ENCODE data around the gene GRAMD1C. TPM values are rescaled to one million over a fixed set of nuclear protein-coding genes. Genes with fewer than 3 reads are reported as not detected.

GRAMD1C gene
- polyA plus RNA-seq, 1 experiment = 0.48 TPM

DNA sequence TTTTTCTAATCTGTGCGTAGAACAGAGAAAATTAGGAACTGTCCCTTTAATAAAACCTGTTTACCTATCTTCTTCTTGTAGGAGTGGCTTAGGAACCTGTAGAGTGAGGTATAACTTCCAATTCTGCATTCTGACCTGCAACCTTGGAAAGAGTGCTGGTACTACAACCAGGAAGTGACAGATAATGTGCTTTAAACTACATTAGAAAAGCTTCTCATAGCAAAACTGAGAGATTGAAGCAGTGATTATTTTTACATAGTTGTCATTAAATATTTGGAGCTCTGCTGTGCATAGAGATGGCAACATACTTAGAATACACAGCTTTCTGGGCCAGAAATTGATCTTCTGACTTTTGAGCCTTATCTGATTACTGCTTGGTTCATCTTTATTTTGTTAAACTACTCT lies 58.8 kb downstream of the GRAMD1C start:
- H3K27me3 ChIP-seq (ENCODE audit: control insufficient read depth, insufficient read depth, low read length) = no peaks in the 10 kb centered on the region
- TF ChIP-seq, protein P1, sequence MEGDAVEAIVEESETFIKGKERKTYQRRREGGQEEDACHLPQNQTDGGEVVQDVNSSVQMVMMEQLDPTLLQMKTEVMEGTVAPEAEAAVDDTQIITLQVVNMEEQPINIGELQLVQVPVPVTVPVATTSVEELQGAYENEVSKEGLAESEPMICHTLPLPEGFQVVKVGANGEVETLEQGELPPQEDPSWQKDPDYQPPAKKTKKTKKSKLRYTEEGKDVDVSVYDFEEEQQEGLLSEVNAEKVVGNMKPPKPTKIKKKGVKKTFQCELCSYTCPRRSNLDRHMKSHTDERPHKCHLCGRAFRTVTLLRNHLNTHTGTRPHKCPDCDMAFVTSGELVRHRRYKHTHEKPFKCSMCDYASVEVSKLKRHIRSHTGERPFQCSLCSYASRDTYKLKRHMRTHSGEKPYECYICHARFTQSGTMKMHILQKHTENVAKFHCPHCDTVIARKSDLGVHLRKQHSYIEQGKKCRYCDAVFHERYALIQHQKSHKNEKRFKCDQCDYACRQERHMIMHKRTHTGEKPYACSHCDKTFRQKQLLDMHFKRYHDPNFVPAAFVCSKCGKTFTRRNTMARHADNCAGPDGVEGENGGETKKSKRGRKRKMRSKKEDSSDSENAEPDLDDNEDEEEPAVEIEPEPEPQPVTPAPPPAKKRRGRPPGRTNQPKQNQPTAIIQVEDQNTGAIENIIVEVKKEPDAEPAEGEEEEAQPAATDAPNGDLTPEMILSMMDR (IDR thresholded peaks at IDR 0.05; ENCODE audit: insufficient read depth, low read depth, low read length) = no peak
- H3K36me3 ChIP-seq (ENCODE audit: control insufficient read depth, insufficient read depth, low read length) = no peaks in the 10 kb centered on the region
- DNase-seq (ENCODE audit: low read depth) = no peak
- ChIA-PET POLR2A (no interaction called here), CTCF (interaction anchor here (0.5 to 1.4 kb wide), 3 partner anchors 17 to 59 kb away, joined by 3 to 4 read pairs (median 4); partner anchors contain the start of gene GRAMD1C)
- no peak overlapping the region for H3K4me3 ChIP-seq (ENCODE audit: low read depth, low read length)

DNA sequence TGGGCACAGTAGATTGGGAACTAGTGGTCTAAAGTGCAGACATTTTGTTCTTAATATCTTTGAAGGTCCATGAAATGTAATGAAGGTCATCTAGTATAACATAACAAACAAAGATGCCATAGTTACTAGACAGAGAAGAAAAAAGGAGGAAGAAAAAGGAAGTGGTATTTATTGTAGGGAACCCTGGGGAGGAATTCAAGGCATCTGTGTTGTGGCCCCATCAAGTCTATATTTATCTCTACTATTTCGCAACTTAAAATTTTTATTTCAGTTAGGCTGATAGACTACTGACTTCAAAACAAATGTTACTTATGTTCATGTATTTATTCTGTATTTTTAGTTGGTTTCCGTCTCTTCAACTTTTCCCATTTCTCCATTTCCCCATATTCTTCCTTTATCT lies 60.3 kb downstream of the GRAMD1C start:
- DNase-seq (ENCODE audit: low read depth) = peak; percentile 47
- CTCF ChIA-PET = interaction anchor here (1.1 to 1.4 kb wide), 2 partner anchors 12 to 16 kb away, joined by 4 to 7 read pairs; no protein-coding TSS in a partner anchor
- POLR2A ChIA-PET = no interaction called here
- H3K36me3 ChIP-seq (ENCODE audit: control insufficient read depth, insufficient read depth, low read length) = no peaks in the 10 kb centered on the region
- H3K4me3 ChIP-seq (ENCODE audit: low read depth, low read length) = no peak overlapping the region
- TF ChIP-seq, protein P1 (IDR thresholded peaks at IDR 0.05; ENCODE audit: insufficient read depth, low read depth, low read length) = no peak
- no peaks in the 10 kb centered on the region for H3K27me3 ChIP-seq (ENCODE audit: control insufficient read depth, insufficient read depth, low read length)

DNA sequence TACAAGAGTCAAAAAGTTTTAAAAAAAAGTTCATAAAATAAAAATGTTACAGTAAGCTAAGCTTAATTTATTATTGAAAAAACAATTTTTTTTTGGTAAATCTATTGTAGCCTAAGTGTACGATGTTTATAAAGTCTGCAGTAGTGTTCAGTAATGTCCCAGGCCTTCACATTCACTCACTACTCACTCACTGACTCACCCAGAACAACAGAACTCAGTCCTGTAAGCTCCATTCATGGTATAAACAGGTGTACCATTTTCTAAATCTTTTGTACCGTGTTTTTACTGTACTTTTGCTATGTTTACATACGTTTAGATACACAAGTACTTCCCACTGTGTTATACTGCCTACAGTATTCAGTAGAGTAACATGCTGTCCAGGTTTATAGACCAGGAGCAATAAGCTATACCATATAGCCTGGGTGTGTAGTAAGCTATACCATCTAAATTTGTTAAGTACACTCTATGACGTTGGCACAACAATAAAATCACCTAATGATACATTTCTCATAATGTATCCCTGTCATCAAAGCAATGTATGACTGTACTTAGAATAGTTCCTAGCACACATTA lies 68.1 kb downstream of the GRAMD1C start:
- DNase-seq (ENCODE audit: low read depth) = no peak
- ChIA-PET POLR2A (no interaction called here), CTCF (interaction anchor here (1.9 to 2.0 kb wide), 2 partner anchors 62 to 66 kb away, joined by 6 to 8 read pairs; no protein-coding TSS in a partner anchor)

DNA sequence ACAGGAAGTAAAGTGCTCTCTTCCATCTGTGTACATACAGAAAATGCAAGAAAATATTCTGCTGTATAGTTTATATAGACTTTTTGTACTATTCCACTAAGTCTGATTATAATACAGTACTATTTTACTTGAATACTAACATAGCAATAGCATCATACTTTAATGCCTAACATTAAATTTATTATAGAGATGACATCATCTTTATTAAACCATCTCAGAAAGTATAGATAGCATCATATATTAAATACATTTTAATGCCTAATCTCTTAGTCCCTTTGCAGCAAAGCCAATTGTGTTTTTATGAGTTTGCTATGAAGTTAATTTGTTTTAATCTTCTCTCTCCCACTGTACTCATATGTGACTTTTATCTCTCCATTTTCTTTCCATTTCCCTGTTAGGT lies 69.5 kb downstream of the GRAMD1C start:
- H3K27me3 ChIP-seq (ENCODE audit: control insufficient read depth, insufficient read depth, low read length) = no peaks in the 10 kb centered on the region
- ChIA-PET CTCF (interaction anchor here (0.7 to 2.0 kb wide), 2 partner anchors 25 to 68 kb away, joined by 3 to 8 read pairs; no protein-coding TSS in a partner anchor), POLR2A (no interaction called here)
- DNase-seq (ENCODE audit: low read depth) = no peak
- TF ChIP-seq, protein P1 (IDR thresholded peaks at IDR 0.05; ENCODE audit: insufficient read depth, low read depth, low read length) = no peak
- no peak overlapping the region for H3K4me3 ChIP-seq (ENCODE audit: low read depth, low read length)
- no peaks in the 10 kb centered on the region for H3K36me3 ChIP-seq (ENCODE audit: control insufficient read depth, insufficient read depth, low read length)

More for the DNA sequence above, 68.1 kb downstream of the GRAMD1C start:
- no peaks in the 10 kb centered on the region for H3K27me3 ChIP-seq (ENCODE audit: control insufficient read depth, insufficient read depth, low read length)
- no peak overlapping the region for H3K4me3 ChIP-seq (ENCODE audit: low read depth, low read length)
- no peaks in the 10 kb centered on the region for H3K36me3 ChIP-seq (ENCODE audit: control insufficient read depth, insufficient read depth, low read length)
- TF ChIP-seq, protein P1 (IDR thresholded peaks at IDR 0.05; ENCODE audit: insufficient read depth, low read depth, low read length) = no peak

DNA sequence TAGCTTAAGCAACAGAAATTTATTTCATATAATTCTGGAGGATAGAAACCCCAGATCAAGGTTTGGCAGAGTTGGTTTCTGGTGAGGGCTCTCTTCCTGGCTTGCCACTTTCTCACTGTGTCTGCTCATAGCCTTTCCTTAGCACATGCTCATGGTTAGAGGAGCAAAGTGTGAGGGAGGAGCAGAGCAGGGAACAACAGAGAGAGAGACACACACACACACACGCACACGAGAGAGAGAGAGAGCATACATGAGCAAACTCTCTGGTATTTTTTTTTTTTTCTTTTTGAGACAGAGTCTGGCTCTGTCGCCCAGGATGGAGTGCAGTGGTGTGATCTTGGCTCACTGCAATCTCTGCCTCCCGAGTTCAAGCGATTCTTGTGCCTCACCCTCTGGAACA lies 72.4 kb downstream of the GRAMD1C start:
- ChIA-PET POLR2A (interaction anchor here (0.6 kb wide), 1 partner anchor 165 kb away, joined by 3 read pairs; no protein-coding TSS in a partner anchor), CTCF (interaction anchor here (1.1 to 1.9 kb wide), 4 partner anchors 12 to 172 kb away, joined by 3 to 8 read pairs (median 4); partner anchors contain the start of gene GRAMD1C)
- no peak for DNase-seq (ENCODE audit: low read depth)

More for the DNA sequence above, 72.4 kb downstream of the GRAMD1C start:
- no peaks in the 10 kb centered on the region for H3K27me3 ChIP-seq (ENCODE audit: control insufficient read depth, insufficient read depth, low read length)
- no peaks in the 10 kb centered on the region for H3K36me3 ChIP-seq (ENCODE audit: control insufficient read depth, insufficient read depth, low read length)
- H3K4me3 ChIP-seq (ENCODE audit: low read depth, low read length) = no peak overlapping the region
- TF ChIP-seq, protein P1 (IDR thresholded peaks at IDR 0.05; ENCODE audit: insufficient read depth, low read depth, low read length) = no peak

Data from BJ (cell line).